ENCODE data around the gene IGFBP6. TPM values are rescaled to one million over a fixed set of nuclear protein-coding genes. Genes with fewer than 3 reads are reported as not detected.

Gene IGFBP6
- total and polyA plus RNA-seq, 9 of the 15 experiments (the other 6 are each of a cell fraction or from before 2014, with no cell fraction given), result 0.15 to 1.4 (median 0.54) TPM

DNA sequence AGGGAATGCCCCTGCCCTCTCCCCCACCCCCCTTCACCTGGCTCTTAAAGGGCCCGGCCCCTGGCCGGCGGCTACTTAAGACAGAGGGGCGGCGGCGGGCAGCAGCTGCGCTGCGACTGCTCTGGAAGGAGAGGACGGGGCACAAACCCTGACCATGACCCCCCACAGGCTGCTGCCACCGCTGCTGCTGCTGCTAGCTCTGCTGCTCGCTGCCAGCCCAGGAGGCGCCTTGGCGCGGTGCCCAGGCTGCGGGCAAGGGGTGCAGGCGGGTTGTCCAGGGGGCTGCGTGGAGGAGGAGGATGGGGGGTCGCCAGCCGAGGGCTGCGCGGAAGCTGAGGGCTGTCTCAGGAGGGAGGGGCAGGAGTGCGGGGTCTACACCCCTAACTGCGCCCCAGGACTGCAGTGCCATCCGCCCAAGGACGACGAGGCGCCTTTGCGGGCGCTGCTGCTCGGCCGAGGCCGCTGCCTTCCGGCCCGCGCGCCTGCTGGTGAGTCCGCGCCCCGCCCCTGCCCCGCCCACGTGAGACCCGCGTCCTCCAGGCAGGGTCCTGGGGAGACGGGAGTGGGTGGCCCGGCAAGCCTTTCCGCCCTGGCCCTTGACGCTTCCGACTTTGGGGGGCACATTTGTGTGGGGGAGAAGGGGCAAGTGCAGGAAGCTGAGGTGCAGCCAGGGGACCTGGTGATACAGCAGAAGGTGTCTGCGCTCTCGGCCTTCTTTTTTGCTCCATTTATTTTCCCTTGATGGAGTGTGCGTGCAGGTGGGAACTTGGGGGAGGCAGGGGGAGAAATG, at the start of gene IGFBP6 (continued):
- TF ChIP-seq, protein P1, sequence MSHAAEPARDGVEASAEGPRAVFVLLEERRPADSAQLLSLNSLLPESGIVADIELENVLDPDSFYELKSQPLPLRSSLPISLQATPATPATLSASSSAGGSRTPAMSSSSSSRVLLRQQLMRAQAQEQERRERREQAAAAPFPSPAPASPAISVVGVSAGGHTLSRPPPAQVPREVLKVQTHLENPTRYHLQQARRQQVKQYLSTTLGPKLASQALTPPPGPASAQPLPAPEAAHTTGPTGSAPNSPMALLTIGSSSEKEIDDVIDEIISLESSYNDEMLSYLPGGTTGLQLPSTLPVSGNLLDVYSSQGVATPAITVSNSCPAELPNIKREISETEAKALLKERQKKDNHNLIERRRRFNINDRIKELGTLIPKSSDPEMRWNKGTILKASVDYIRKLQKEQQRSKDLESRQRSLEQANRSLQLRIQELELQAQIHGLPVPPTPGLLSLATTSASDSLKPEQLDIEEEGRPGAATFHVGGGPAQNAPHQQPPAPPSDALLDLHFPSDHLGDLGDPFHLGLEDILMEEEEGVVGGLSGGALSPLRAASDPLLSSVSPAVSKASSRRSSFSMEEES (CRISPR knock-in tag; IDR thresholded peaks at IDR 0.05), result no peak
- TF ChIP-seq, protein P2, sequence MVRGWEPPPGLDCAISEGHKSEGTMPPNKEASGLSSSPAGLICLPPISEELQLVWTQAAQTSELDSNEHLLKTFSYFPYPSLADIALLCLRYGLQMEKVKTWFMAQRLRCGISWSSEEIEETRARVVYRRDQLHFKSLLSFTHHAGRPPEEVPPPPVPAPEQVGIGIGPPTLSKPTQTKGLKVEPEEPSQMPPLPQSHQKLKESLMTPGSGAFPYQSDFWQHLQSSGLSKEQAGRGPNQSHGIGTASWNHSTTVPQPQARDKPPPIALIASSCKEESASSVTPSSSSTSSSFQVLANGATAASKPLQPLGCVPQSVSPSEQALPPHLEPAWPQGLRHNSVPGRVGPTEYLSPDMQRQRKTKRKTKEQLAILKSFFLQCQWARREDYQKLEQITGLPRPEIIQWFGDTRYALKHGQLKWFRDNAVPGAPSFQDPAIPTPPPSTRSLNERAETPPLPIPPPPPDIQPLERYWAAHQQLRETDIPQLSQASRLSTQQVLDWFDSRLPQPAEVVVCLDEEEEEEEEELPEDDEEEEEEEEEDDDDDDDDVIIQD (CRISPR knock-in tag; IDR thresholded peaks at IDR 0.05), result no peak
- TF ChIP-seq KAT8 (IDR thresholded peaks at IDR 0.05; ENCODE audit: low read depth), result no peak
- TF ChIP-seq PML (IDR thresholded peaks at IDR 0.05; ENCODE audit: low read length), result no peak
- no peak for TF ChIP-seq ZNF584 (CRISPR knock-in tag; IDR thresholded peaks at IDR 0.05; ENCODE audit: low read depth)
- no peak for TF ChIP-seq NFE2 (IDR thresholded peaks at IDR 0.05; ENCODE audit: low read depth)
- TF ChIP-seq CSDE1 (IDR thresholded peaks at IDR 0.05), result no peak
- no peak for TF ChIP-seq HIVEP1 (CRISPR knock-in tag; IDR thresholded peaks at IDR 0.05)
- TF ChIP-seq LEF1 (IDR thresholded peaks at IDR 0.05), result no peak
- TF ChIP-seq, protein P3, sequence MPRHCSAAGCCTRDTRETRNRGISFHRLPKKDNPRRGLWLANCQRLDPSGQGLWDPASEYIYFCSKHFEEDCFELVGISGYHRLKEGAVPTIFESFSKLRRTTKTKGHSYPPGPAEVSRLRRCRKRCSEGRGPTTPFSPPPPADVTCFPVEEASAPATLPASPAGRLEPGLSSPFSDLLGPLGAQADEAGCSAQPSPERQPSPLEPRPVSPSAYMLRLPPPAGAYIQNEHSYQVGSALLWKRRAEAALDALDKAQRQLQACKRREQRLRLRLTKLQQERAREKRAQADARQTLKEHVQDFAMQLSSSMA (CRISPR knock-in tag; IDR thresholded peaks at IDR 0.05), result no peak
- no peak for TF ChIP-seq ZNF699 (CRISPR knock-in tag; IDR thresholded peaks at IDR 0.05; ENCODE audit: insufficient replicate concordance)
- no peak for TF ChIP-seq KDM4B (IDR thresholded peaks at IDR 0.05; ENCODE audit: borderline replicate concordance in 2 of 2, low read depth in 1 of 2)
- TF ChIP-seq ZNF384 (IDR thresholded peaks at IDR 0.05; ENCODE audit: low read depth, low read length), result no peak
- TF ChIP-seq POLR3A (IDR thresholded peaks at IDR 0.05; ENCODE audit: borderline replicate concordance, extremely low read depth, insufficient read depth, insufficient read length), result no peak
- 0 out of 2 replicates have a peak, but pooled peaks have one; percentile 36 for TF ChIP-seq E2F3 (CRISPR knock-in tag; IDR thresholded peaks at IDR 0.05)
- TF ChIP-seq XRCC3 (IDR thresholded peaks at IDR 0.05), result no peak
- 0 out of 2 replicates have a peak, but pooled peaks have one; percentile 14 for TF ChIP-seq TAF7 (tag; IDR thresholded peaks at IDR 0.05)
- TF ChIP-seq, protein P4, sequence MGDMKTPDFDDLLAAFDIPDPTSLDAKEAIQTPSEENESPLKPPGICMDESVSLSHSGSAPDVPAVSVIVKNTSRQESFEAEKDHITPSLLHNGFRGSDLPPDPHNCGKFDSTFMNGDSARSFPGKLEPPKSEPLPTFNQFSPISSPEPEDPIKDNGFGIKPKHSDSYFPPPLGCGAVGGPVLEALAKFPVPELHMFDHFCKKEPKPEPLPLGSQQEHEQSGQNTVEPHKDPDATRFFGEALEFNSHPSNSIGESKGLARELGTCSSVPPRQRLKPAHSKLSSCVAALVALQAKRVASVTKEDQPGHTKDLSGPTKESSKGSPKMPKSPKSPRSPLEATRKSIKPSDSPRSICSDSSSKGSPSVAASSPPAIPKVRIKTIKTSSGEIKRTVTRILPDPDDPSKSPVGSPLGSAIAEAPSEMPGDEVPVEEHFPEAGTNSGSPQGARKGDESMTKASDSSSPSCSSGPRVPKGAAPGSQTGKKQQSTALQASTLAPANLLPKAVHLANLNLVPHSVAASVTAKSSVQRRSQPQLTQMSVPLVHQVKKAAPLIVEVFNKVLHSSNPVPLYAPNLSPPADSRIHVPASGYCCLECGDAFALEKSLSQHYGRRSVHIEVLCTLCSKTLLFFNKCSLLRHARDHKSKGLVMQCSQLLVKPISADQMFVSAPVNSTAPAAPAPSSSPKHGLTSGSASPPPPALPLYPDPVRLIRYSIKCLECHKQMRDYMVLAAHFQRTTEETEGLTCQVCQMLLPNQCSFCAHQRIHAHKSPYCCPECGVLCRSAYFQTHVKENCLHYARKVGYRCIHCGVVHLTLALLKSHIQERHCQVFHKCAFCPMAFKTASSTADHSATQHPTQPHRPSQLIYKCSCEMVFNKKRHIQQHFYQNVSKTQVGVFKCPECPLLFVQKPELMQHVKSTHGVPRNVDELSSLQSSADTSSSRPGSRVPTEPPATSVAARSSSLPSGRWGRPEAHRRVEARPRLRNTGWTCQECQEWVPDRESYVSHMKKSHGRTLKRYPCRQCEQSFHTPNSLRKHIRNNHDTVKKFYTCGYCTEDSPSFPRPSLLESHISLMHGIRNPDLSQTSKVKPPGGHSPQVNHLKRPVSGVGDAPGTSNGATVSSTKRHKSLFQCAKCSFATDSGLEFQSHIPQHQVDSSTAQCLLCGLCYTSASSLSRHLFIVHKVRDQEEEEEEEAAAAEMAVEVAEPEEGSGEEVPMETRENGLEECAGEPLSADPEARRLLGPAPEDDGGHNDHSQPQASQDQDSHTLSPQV (IDR thresholded peaks at IDR 0.05), result no peak; the same call in 1 of the 2 replicates
- 0 out of 2 replicates have a peak, but pooled peaks have one; percentile 54 for TF ChIP-seq HNRNPL (IDR thresholded peaks at IDR 0.05; ENCODE audit: low read depth, low read length)
- TF ChIP-seq U2AF1 (optimal IDR thresholded peaks at IDR 0.05; ENCODE audit: low read depth, low read length), result no peak
- no peak for TF ChIP-seq ERF (CRISPR knock-in tag; IDR thresholded peaks at IDR 0.05)
